Measurements from ENCODE around the gene ACR.

Gene ACR

GRCh38 chr22:50715776-50716175, 22.2 kb upstream of the ACR start:
- H3K27ac Mint-ChIP-seq (ENCODE audit: low read depth): no peak overlapping the region
- DNase-seq (ENCODE audit: low spot score in 2 of 2): no peak
- peaks cover 29% of the 10 kb centered on the region for H3K27me3 Mint-ChIP-seq
- H3K4me1 Mint-ChIP-seq: no peaks in the 10 kb centered on the region
- ATAC-seq (replicated peaks; ENCODE audit: extremely low read depth, poor library complexity, severe bottlenecking): no peak
- H3K36me3 Mint-ChIP-seq (ENCODE audit: insufficient read depth): no peaks in the 10 kb centered on the region
- peaks cover 3% of the 10 kb centered on the region for H3K9me3 Mint-ChIP-seq
- no peak overlapping the region for H3K4me3 Mint-ChIP-seq

- no peaks in the 10 kb centered on the region for H3K36me3 Mint-ChIP-seq (ENCODE audit: insufficient read depth)
- no peaks in the 10 kb centered on the region for H3K9me3 Mint-ChIP-seq
- H3K27me3 Mint-ChIP-seq: peaks cover 29% of the 10 kb centered on the region
- H3K4me1 Mint-ChIP-seq: no peaks in the 10 kb centered on the region
- H3K27ac Mint-ChIP-seq (ENCODE audit: low read depth): no peak overlapping the region
- DNase-seq (ENCODE audit: low spot score in 2 of 2): no peak
- H3K4me3 Mint-ChIP-seq: no peak overlapping the region
- ATAC-seq (replicated peaks; ENCODE audit: extremely low read depth, poor library complexity, severe bottlenecking): no peak
Measured at GRCh38 chr22:50716290-50717024, 21.5 kb upstream of the ACR start.

- ATAC-seq (replicated peaks; ENCODE audit: extremely low read depth, poor library complexity, severe bottlenecking) (no peak), DNase-seq (ENCODE audit: low spot score in 2 of 2) (no peak)
- Mint-ChIP-seq H3K36me3 (ENCODE audit: insufficient read depth) (no peaks in the 10 kb centered on the region), H3K4me3 (no peak overlapping the region), H3K27me3 (peaks cover 29% of the 10 kb centered on the region), H3K27ac (ENCODE audit: low read depth) (no peak overlapping the region), H3K9me3 (no peaks in the 10 kb centered on the region), H3K4me1 (no peaks in the 10 kb centered on the region)
Measured at GRCh38 chr22:50717709-50718351, 20.2 kb upstream of the ACR start.

- ATAC-seq (replicated peaks; ENCODE audit: extremely low read depth, poor library complexity, severe bottlenecking) (no peak), DNase-seq (ENCODE audit: low spot score in 2 of 2) (no peak)
- Mint-ChIP-seq H3K9me3 (no peaks in the 10 kb centered on the region), H3K4me3 (no peak overlapping the region), H3K27ac (ENCODE audit: low read depth) (no peak overlapping the region), H3K4me1 (no peaks in the 10 kb centered on the region), H3K27me3 (peaks cover 29% of the 10 kb centered on the region), H3K36me3 (ENCODE audit: insufficient read depth) (no peaks in the 10 kb centered on the region)
Measured at GRCh38 chr22:50718352-50718709, 19.7 kb upstream of the ACR start.

GRCh38 chr22:50719814-50720300, 18.1 kb upstream of the ACR start:
- Mint-ChIP-seq H3K27me3 (peaks cover 29% of the 10 kb centered on the region), H3K36me3 (ENCODE audit: insufficient read depth) (no peaks in the 10 kb centered on the region), H3K9me3 (no peaks in the 10 kb centered on the region), H3K4me1 (no peaks in the 10 kb centered on the region), H3K27ac (ENCODE audit: low read depth) (no peak overlapping the region), H3K4me3 (no peak overlapping the region)
- ATAC-seq (replicated peaks; ENCODE audit: extremely low read depth, poor library complexity, severe bottlenecking) (no peak), DNase-seq (ENCODE audit: low spot score in 2 of 2) (no peak)

GRCh38 chr22:50720301-50721256, 17.4 kb upstream of the ACR start:
- ATAC-seq (replicated peaks; ENCODE audit: extremely low read depth, poor library complexity, severe bottlenecking) (no peak), DNase-seq (ENCODE audit: low spot score in 2 of 2) (no peak)
- no peak overlapping the region for H3K4me3 Mint-ChIP-seq
- H3K36me3 Mint-ChIP-seq (ENCODE audit: insufficient read depth): no peaks in the 10 kb centered on the region
- peaks cover 26% of the 10 kb centered on the region for H3K27me3 Mint-ChIP-seq
- H3K4me1 Mint-ChIP-seq: no peaks in the 10 kb centered on the region
- no peak overlapping the region for H3K27ac Mint-ChIP-seq (ENCODE audit: low read depth)
- H3K9me3 Mint-ChIP-seq: no peaks in the 10 kb centered on the region

GRCh38 chr22:50721257-50721844, 16.7 kb upstream of the ACR start:
- Mint-ChIP-seq H3K27me3 (peaks cover 18% of the 10 kb centered on the region), H3K4me3 (no peak overlapping the region), H3K4me1 (no peaks in the 10 kb centered on the region), H3K27ac (ENCODE audit: low read depth) (no peak overlapping the region), H3K9me3 (no peaks in the 10 kb centered on the region), H3K36me3 (ENCODE audit: insufficient read depth) (no peaks in the 10 kb centered on the region)
- DNase-seq (ENCODE audit: low spot score in 2 of 2) (no peak), ATAC-seq (replicated peaks; ENCODE audit: extremely low read depth, poor library complexity, severe bottlenecking) (no peak)

- Mint-ChIP-seq H3K27me3 (peaks cover 10% of the 10 kb centered on the region), H3K27ac (ENCODE audit: low read depth) (no peak overlapping the region), H3K4me3 (no peak overlapping the region), H3K9me3 (no peaks in the 10 kb centered on the region), H3K4me1 (no peaks in the 10 kb centered on the region), H3K36me3 (ENCODE audit: insufficient read depth) (no peaks in the 10 kb centered on the region)
- ATAC-seq (replicated peaks; ENCODE audit: extremely low read depth, poor library complexity, severe bottlenecking) (no peak), DNase-seq (ENCODE audit: low spot score in 2 of 2) (no peak)
Measured at GRCh38 chr22:50722048-50722701, 15.8 kb upstream of the ACR start.

GRCh38 chr22:50722716-50723428, 15.1 kb upstream of the ACR start:
- Mint-ChIP-seq H3K27me3 (peaks cover 3% of the 10 kb centered on the region), H3K9me3 (no peaks in the 10 kb centered on the region), H3K4me1 (no peaks in the 10 kb centered on the region), H3K4me3 (no peak overlapping the region), H3K27ac (ENCODE audit: low read depth) (no peak overlapping the region), H3K36me3 (ENCODE audit: insufficient read depth) (no peaks in the 10 kb centered on the region)
- no peak for ATAC-seq (replicated peaks; ENCODE audit: extremely low read depth, poor library complexity, severe bottlenecking)
- no peak for DNase-seq (ENCODE audit: low spot score in 2 of 2)

- Mint-ChIP-seq H3K9me3 (no peaks in the 10 kb centered on the region), H3K36me3 (ENCODE audit: insufficient read depth) (no peaks in the 10 kb centered on the region), H3K4me3 (no peak overlapping the region), H3K27me3 (no peaks in the 10 kb centered on the region), H3K27ac (ENCODE audit: low read depth) (no peak overlapping the region), H3K4me1 (no peaks in the 10 kb centered on the region)
- ATAC-seq (replicated peaks; ENCODE audit: extremely low read depth, poor library complexity, severe bottlenecking): no peak
- DNase-seq (ENCODE audit: low spot score in 2 of 2): no peak
Measured at GRCh38 chr22:50723991-50724390, 14.0 kb upstream of the ACR start.

- no peaks in the 10 kb centered on the region for H3K4me1 Mint-ChIP-seq
- no peak overlapping the region for H3K4me3 Mint-ChIP-seq
- no peak overlapping the region for H3K27ac Mint-ChIP-seq (ENCODE audit: low read depth)
- ATAC-seq (replicated peaks; ENCODE audit: extremely low read depth, poor library complexity, severe bottlenecking) (no peak), DNase-seq (ENCODE audit: low spot score in 2 of 2) (no peak)
- H3K27me3 Mint-ChIP-seq: no peaks in the 10 kb centered on the region
- H3K36me3 Mint-ChIP-seq (ENCODE audit: insufficient read depth): no peaks in the 10 kb centered on the region
- no peaks in the 10 kb centered on the region for H3K9me3 Mint-ChIP-seq
Measured at GRCh38 chr22:50724616-50725015, 13.4 kb upstream of the ACR start.

All from central memory CD8-positive, alpha-beta T cell (primary cell).